PC-9 (cell line): Measurements from ENCODE around the gene TUBA4B. TPM values are rescaled to one million over a fixed set of nuclear protein-coding genes. Genes with fewer than 3 reads are reported as not detected.

Experiments
- BruUV-seq: library from RNA; stranded (reverse); fragments of 400-500 nt; replicated peaks from 2 replicates; lab custom pipeline; 2021; lab: Mats Ljungman, UMichigan
- CTCF ChIA-PET: fragments of 300-600 bp; sonication (Branson Sonifier 250); formaldehyde crosslinking; loops from one replicate; lab custom pipeline; 2022; ENCODE audit warnings: antibody characterized with exemption; lab: Charles Lee
- POLR2A ChIA-PET: fragments of 300-600 bp; sonication (Branson Sonifier 250); formaldehyde crosslinking; loops from one replicate; lab custom pipeline; 2022; ENCODE audit warnings: antibody characterized with exemption; ENCODE audit not compliant: unreplicated experiment; lab: Charles Lee
- DNase-seq, 2 experiments: peaks; one replicate each; pipeline versions ENCODE4 v3.0.0 to v3.0.0-alpha.2; 2015 to 2022; ENCODE audit warnings: mixed read lengths in 1 of 2
- H2AFZ ChIP-seq: fragments of 200-600 bp; sonication (generic); 2 replicates; pipeline ENCODE4 v1.8.1; 2017; ENCODE audit warnings: antibody characterized with exemption
- H3F3A ChIP-seq: fragments of 200-600 bp; sonication (generic); 2 replicates; pipeline ENCODE4 v1.8.1; 2017; ENCODE audit warnings: antibody characterized with exemption, mild to moderate bottlenecking, low read depth; ENCODE audit not compliant: insufficient read depth
- H3K27ac ChIP-seq: fragments of 200-600 bp; sonication (generic); 2 replicates; pipeline ENCODE4 v1.6.1; 2016; ENCODE audit warnings: mixed run types
- H3K27me3 ChIP-seq: fragments of 200-600 bp; sonication (generic); 2 replicates; pipeline ENCODE4 v1.6.1; 2016; ENCODE audit warnings: low read depth, mixed run types; ENCODE audit not compliant: insufficient read depth
- H3K36me3 ChIP-seq: fragments of 200-600 bp; sonication (generic); 2 replicates; pipeline ENCODE4 v1.6.1; 2016; ENCODE audit warnings: low read depth, mixed run types
- H3K4me1 ChIP-seq: fragments of 200-600 bp; sonication (generic); replicated peaks from 2 replicates; pipeline ENCODE4 v1.6.1; 2016; ENCODE audit warnings: mixed run types; ENCODE audit not compliant: insufficient read depth
- H3K4me2 ChIP-seq: fragments of 200-600 bp; sonication (generic); 2 replicates; pipeline ENCODE4 v1.6.1; 2017; ENCODE audit warnings: mixed run types
- H3K4me3 ChIP-seq: fragments of 200-600 bp; sonication (generic); 2 replicates; pipeline ENCODE4 v1.6.1; 2016; ENCODE audit warnings: mixed run types
- H3K79me2 ChIP-seq: fragments of 200-600 bp; sonication (generic); 2 replicates; pipeline ENCODE4 v1.6.1; 2017; ENCODE audit warnings: low read depth, mixed run types
- H3K9me2 ChIP-seq: fragments of 200-600 bp; sonication (generic); 2 replicates; pipeline ENCODE4 v1.8.1; 2017; ENCODE audit warnings: mild to moderate bottlenecking; ENCODE audit not compliant: insufficient read depth
- H3K9me3 ChIP-seq: fragments of 200-600 bp; sonication (generic); 2 replicates; pipeline ENCODE4 v1.8.1; 2016; ENCODE audit warnings: low read depth; ENCODE audit not compliant: insufficient read depth
- H4K20me1 ChIP-seq: fragments of 200-600 bp; sonication (generic); 2 replicates; pipeline ENCODE4 v1.8.1; 2017; ENCODE audit not compliant: insufficient read depth
- CTCF ChIP-seq: fragments of 200-600 bp; sonication (generic); conservative IDR thresholded peaks from 2 replicates; pipeline ENCODE4 v1.6.1; 2017; ENCODE audit warnings: mixed run types, antibody characterized with exemption, mild to moderate bottlenecking, moderate library complexity
- EZH2 ChIP-seq: fragments of 200-600 bp; sonication (generic); IDR thresholded peaks from 2 replicates; pipeline ENCODE4 v1.8.0; 2017; ENCODE audit warnings: antibody characterized with exemption, low read depth
- intact Hi-C: fragments of 100-400 bp; cut with micrococcal nuclease; formaldehyde crosslinking; loops from one replicate; pipeline ENCODE4 v1.10.0; 2022; ENCODE audit not compliant: unreplicated experiment
- total RNA-seq: library from RNA; stranded (reverse); gene quantifications from 2 replicates; pipeline ENCODE4 v1.2.3, GENCODE V29; 2021

Gene TUBA4B
- total RNA-seq, 1 experiment from 2014 or later = not detected

DNA sequence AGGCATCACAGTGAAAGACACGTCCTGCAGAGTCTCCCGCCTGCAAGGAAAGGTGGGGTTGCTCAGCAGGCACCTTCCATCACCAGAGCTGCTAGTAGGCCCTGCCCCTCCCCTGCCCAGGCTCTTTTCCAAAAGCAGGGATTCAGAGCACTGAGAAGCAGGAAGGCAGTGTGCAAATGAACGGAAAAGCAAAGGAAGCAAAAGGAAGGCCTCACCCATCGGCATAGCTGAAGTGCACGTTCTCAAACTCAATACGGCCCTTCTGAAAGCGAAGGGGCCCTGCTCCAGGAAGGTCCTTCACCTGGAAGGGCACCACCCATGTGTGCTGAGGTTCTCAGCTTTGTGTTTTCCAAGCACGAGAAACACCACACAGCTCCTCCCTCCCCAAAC lies 40.0 kb upstream of the TUBA4B start:
- Histone ChIP-seq H4K20me1 (no peaks in the 10 kb centered on the region), H3K4me2 (no peak overlapping the region), H3K9me3 (no peaks in the 10 kb centered on the region), H3K4me3 (no peak overlapping the region), H3K36me3 (no peaks in the 10 kb centered on the region), H3K27ac (no peak overlapping the region), H3K27me3 (no peaks in the 10 kb centered on the region), H3K79me2 (peaks cover 7% of the 10 kb centered on the region), H2AFZ (no peak overlapping the region), H3F3A (peaks cover 1% of the 10 kb centered on the region; the same call in 1 of the 2 replicates), H3K9me2 (no peaks in the 10 kb centered on the region), H3K4me1 (peaks cover 16% of the 10 kb centered on the region)
- DNase-seq = no peak
- intact Hi-C loops = no loop called here
- TF ChIP-seq CTCF (no peak), EZH2 (no peak)
- CTCF ChIA-PET = no interaction called here
- no TSS peak for BruUV-seq
- POLR2A ChIA-PET = interaction anchor here (0.6 kb wide), 1 partner anchor 932 kb away, joined by 5 read pairs; no protein-coding TSS in a partner anchor

- Histone ChIP-seq H3K27ac (no peak overlapping the region), H3K79me2 (peaks cover 7% of the 10 kb centered on the region), H3K4me1 (peaks cover 13% of the 10 kb centered on the region), H3K9me3 (no peaks in the 10 kb centered on the region), H3K9me2 (no peaks in the 10 kb centered on the region), H2AFZ (no peak overlapping the region), H4K20me1 (no peaks in the 10 kb centered on the region), H3K4me2 (no peak overlapping the region), H3K36me3 (no peaks in the 10 kb centered on the region), H3K4me3 (no peak overlapping the region), H3F3A (peaks cover 7% of the 10 kb centered on the region; the same call in 1 of the 2 replicates), H3K27me3 (no peaks in the 10 kb centered on the region)
- ChIA-PET CTCF (no interaction called here), POLR2A (no interaction called here)
- no peak for DNase-seq
- intact Hi-C loops = no loop called here
- BruUV-seq = no TSS peak
- TF ChIP-seq CTCF = no peak
- no peak for TF ChIP-seq EZH2
These were observed 39.5 kb upstream of the TUBA4B start for GRCh38 chr2:219213486-219214071.

DNA sequence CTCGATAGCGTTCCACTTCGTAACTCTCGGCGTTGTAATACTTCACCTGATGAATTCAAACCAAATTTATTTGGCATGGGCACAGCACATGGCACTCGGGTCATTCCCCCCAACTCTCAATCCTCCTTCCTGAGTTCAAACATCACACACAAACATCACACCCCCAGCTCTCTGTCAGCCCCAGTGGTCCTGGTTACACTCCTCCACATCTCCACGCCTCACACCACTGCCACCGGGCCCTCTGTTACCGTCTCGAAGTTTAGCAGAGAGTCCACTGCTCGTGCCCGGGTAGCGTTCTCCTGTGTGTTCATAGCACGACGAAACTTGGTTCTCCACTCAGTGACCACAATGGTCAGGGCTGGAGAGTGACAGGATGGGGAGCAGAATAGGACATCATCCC lies 38.9 kb upstream of the TUBA4B start:
- H3K36me3 ChIP-seq = no peaks in the 10 kb centered on the region
- no peak overlapping the region for H3K4me3 ChIP-seq
- ChIA-PET CTCF (no interaction called here), POLR2A (no interaction called here)
- intact Hi-C loops = no loop called here
- H4K20me1 ChIP-seq = no peaks in the 10 kb centered on the region
- TF ChIP-seq CTCF (no peak), EZH2 (no peak)
- peaks cover 9% of the 10 kb centered on the region; the same call in 1 of the 2 replicates for H3F3A ChIP-seq
- no peak overlapping the region for H2AFZ ChIP-seq
- no TSS peak for BruUV-seq
- no peaks in the 10 kb centered on the region for H3K27me3 ChIP-seq
- H3K9me3 ChIP-seq = no peaks in the 10 kb centered on the region
- no peak overlapping the region for H3K4me2 ChIP-seq
- no peak for DNase-seq
- H3K9me2 ChIP-seq = no peaks in the 10 kb centered on the region
- peaks cover 7% of the 10 kb centered on the region for H3K79me2 ChIP-seq
- H3K4me1 ChIP-seq = peaks cover 13% of the 10 kb centered on the region
- H3K27ac ChIP-seq = no peak overlapping the region
